HG02642 (cell line): ENCODE data around the gene GPR142.

Source experiments
- ATAC-seq: cut with Tn5 transposase; IDR thresholded peaks from one replicate; pipeline ENCODE4 v1.9.1; 2021; ENCODE audit warnings: mild to moderate bottlenecking; ENCODE audit not compliant: unreplicated experiment, poor library complexity

GPR142 gene

DNA sequence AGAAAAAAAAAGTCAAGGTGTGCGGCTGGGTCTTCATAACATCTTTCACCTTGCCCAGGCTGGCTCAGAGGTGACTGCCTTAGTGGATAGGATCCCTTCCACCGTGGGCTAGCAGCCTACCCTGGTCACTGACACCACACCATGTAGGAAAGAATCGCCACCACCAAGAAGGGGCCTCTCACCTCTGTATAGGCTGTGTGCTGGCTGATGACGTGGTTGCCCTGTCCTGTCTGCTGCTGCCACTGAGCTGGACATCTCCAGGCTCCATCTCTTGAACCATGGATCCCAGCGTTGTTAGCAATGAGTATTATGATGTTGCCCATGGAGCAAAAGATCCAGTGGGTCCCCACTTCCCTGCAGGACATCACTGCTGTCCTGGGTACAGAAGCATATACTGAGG lies at the start of gene GPR142:
Gene GPR142, plus strand, starts transcription at position 301 of the 400 bp plus-strand sequence. CDS start 2,035 bp downstream, outside the sequence.
- ATAC-seq = no peak

GRCh38 chr17:74318391-74318790 lies 48.9 kb upstream of the GPR142 start:
- no peak for ATAC-seq

DNA sequence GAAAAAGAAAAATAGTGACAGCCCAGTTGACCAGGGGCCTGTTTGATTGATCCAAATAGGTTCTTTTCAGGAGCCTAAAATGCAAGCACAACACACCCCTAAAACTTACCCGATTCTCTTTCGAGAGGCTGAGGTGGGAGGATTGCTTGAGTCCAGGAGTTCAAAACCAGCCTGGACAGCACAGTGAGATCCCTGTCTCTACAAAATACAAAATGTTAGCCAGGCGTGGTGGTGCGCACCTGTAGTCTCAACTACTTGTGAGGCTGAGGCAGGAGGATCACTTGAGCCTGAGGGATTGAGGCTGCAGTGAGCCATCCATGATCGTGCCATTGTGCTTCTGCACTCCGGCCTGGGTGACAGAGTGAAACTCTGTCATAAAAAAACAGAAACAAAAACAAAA lies 42.8 kb upstream of the GPR142 start:
- no peak for ATAC-seq

- no peak for ATAC-seq
Measured at GRCh38 chr17:74325376-74325742, 41.9 kb upstream of the GPR142 start.

DNA sequence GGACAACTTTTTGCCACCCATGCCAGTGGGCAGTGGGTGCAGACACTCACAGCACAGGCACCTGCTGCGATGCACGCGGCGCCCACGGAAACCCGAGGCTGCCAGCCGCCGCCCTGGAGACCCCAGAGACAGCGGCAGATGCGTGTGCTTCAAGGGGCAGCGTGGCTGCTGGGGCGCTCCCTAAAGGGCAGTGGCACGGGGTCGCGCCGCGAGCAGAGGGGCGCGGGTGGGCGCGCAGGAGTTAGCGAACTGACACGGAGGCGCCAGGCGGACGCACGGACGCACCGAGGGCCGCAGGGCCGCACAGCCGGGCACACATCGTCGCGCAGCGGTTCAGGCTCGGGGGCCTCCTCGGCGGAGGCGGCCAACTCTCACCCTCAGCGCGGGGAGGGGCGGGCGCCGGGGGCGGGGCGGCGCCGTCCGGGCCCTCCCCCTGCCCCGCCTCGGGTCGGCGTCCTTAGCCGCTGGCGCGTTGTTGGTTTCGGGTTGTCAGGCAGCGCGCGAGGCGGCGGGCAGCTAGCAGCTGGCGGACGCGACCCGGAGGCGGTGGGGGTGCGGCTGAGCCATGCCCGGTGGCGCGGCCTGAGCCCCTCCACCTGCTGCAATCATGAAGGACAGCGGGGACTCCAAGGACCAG lies 41.4 kb upstream of the GPR142 start, which contains the start of gene KIF19:
Gene KIF19, plus strand, starts transcription at position 484 of the 637 bp plus-strand sequence. Its CDS starts 124 bp downstream, at position 608.
- ATAC-seq = peak; percentile 61

GRCh38 chr17:74326506-74326905 lies 40.8 kb upstream of the GPR142 start:
- no peak for ATAC-seq

DNA sequence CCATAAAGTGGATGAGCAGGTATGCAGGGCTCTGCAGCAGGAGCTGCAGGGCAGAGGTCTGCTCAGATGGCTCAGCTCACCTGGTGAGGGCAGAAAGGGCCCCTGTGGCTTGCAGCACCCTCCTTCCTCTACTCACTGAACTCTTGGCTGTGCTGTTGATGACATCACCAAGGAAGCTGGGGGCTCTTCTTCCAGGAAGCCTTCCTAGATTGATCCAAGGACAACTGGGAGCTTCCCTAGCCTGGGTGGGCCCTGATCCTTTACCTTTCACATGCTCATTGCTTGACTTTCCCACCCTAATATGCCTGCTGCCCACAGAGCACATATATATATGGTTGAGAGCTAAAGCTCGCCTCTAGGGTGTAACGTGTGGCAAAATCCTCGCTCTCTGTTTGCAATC lies 38.8 kb upstream of the GPR142 start:
- no peak for ATAC-seq

DNA sequence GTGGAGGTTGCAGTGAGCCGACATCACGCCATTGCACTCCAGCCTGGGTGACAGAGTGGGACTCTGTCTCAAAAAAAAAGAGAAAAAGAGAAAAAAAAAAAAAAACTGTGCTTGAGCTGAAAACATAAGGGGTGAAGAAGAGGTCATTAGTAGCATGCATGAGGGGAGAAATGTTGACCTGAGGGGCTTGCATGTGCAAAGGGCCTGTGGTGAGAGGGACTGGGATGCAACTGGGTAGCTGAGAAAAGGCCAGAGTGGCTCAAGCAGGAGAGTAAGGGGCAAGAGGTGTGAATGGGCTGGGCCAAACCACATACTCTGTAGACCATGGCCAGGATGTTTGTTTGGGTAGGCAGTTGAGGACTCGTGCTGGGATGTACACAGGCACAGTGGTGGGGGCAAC lies 37.9 kb upstream of the GPR142 start:
- ATAC-seq = no peak

- no peak for ATAC-seq
Measured at GRCh38 chr17:74330446-74330845, 36.9 kb upstream of the GPR142 start.

DNA sequence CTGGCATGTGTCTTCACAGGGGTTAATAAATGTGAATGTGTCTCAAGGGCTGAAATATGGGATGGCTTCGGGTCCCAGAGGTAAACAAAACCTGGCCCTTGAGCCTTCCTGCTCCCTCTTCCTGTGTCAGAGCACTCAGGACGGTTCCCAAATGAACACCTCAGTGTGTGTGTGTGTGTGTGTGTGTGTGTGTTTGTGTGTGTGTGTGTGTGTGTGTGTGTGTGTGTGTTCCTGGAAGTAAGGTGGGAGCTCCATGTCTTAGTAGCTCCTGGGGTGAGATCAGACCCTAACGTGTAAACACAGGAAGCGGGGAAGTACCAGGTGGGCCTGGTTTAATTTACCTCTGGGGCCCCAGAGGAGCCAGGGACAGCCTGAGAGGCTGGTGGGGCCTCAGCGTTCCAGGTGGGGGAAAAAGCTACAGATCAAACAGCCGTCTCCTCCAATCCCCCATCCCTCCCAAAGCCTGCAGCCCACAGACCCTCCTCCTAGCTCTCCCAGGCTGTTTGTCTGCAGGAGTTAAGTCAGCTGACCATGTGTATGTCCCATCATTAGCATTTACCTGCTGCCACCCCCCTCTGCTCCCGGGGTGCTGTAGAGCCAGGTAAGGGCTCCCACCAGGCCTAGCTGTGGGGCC lies 35.2 kb upstream of the GPR142 start:
- no peak for ATAC-seq

DNA sequence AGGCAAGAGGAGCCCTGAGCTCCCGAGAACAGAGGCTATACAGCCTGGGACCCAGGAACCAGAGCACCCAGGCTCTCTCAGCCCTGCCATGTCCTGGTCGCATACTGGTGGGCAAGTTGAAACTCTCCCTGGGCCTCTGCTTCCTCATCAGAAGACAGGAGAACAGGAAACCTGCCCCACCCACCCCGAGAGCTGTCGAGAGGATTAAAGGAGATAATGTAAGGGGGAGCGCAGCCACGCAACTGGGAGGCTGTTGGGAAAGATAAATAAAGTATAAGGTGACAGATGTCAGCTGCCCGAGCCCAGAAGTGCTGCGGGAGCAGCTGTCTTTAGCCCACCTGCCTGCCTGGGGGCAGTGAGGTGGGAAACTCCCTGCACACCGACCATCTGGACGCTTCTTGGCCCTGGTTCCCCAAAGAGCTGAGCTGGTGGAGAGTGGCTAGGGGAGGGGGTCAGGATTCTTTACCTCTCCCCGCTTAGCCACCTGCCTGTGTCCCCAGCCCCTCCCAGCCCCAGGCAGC lies 34.5 kb upstream of the GPR142 start:
- ATAC-seq = no peak

GRCh38 chr17:74334393-74335039 lies 32.8 kb upstream of the GPR142 start:
- no peak for ATAC-seq

DNA sequence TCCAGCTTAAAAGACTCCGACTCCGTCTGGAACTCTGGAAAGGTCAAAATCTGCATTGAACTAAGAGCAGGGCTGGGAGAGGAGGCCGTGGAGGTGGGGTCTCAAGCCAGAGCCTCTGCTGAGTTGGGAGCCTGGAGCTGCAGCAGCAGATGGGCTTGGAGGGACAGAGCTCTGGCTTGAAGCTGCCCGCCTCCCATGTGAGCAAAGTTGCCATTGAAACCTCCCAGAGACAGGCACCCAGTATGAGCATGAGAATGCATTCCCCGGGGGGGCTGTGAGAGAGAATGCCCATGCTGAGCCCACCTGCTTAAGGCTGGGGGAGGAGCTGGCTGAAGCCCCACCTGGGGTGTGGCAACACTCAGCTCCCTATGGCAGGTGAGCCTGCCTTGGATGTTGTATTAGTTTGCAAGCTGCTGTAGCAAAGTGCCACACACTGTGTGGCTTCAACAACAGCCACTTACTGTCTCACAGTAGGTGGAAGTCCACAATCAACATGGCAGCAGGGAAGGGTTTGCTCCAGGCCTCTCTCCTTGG lies 31.7 kb upstream of the GPR142 start:
- ATAC-seq = no peak

DNA sequence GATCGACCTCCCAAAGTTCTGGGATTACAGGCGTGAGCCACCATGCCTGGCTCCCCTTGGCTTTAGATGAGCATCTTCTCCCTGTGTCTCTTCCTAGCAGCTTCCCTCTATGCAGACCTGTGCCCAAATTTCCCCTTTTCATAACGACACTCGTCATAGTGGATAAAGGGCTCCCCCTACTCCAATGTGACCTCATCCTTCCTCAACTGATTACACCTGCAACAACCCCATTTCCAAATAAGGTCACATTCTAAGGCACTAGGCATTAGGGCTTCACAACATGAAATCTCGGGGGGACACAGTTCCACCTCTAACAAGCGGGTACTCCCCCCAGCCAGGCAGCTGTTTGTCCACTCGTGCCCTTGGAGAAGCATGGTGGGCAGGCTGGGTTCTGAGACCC lies 31.0 kb upstream of the GPR142 start:
- no peak for ATAC-seq

DNA sequence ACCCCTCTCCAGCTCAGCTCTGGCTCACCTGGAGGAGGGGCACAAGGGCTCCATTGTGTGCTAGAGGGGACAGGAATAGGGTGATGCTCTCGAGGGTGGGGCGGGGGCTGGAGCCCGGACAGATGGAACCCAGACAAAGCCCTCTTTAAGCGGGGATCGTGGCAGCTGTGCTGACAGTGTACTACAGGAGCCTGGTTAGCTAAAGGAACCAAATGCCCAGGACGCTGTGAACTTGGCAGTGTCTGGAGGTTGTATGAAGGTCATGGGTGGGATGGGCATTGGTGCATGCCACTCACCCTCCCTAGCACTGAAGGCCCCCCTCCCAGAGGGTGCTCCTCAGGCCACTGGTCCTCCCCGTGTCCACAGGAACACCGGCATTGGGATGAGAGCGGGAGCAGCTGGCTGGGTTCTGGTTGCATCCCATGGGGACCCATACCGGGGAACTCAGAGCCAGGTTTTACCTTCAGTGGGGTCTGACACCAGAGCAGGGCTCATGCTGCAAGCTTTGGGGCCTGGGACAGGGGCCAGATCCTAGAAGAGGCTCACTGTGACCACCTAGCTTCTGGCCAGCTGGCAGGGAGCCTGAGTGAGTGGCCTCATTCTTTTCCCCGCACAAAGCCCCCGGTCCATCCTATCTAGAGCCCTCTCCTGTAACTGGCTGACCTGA lies 29.3 kb upstream of the GPR142 start:
- no peak for ATAC-seq

DNA sequence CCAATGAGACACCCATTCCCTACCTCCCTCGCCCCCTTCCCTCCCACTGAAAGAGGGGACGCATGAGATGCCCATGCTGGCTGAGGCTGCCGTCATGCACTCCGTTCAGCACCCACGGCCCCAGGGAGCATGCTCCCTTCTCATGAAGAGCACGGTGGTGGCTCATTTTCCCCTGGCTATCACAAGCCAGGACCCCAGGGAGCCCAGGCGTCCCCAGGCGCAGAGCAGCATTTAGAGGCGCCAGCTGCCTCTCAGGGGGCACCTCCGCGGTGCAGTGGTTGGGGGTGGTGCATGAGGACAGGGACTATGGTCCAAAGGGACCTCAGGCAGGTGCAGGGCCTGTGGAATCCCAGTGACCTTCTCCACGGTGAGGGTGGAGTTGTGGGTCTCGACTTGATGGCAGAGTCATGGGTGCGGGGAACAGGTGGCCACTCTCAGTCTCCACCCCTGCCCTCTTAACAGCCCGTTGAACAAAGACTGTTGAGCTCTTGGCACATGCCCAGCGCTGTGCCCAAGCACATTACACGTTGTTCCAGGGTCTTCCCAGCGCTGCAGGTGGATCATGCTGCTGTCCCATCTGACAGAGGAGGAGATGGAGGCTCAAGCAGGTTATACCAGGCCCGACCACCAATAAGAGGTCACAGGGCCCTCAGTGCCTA lies 27.6 kb upstream of the GPR142 start:
- no peak for ATAC-seq

DNA sequence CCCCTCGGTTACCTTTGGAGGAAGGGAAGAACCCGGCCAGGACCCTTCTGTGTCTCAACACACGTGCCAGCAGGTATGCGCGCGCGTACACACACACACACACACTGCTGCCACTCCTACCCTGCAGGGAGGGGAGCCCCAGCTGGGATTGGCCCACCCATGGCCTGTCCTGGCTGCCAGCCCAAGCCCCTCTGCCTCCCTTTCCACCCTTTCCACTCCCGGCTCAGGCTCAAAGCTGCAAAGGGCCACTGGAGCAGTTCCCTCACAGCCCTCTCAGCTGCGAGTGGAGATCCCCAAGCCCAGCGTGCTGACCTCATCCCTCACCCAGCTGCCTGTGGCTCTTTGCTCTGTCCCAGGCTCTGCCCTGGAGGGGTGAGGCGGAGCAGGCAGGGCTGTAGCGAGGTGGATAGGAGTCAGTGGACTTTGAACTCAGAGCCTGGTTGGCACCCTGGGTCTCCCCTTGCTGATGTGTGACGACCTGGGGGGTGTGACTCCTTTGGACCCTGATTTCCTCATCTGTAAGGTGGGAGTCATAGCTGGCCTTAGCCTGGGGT lies 26.8 kb upstream of the GPR142 start:
- ATAC-seq = no peak

- ATAC-seq = no peak
Measured at GRCh38 chr17:74342224-74342623, 25.1 kb upstream of the GPR142 start.

- no peak for ATAC-seq
Measured at GRCh38 chr17:74343121-74343520, 24.2 kb upstream of the GPR142 start.
